CD8-positive, alpha-beta memory T cell (primary cell): ENCODE data around the gene GIPR. TPM values are rescaled to one million over a fixed set of nuclear protein-coding genes. Genes with fewer than 3 reads are reported as not detected.
A peak's percentile ranks its signal among the peaks of the same experiment; 100 is the strongest.

Experiments used
- CTCF ChIA-PET: fragments of 350-600 bp; sonication (Branson Sonifier 250); formaldehyde crosslinking; loops from one replicate; lab custom pipeline; 2021; ENCODE audit warnings: antibody characterized with exemption; lab: Charles Lee
- POLR2A ChIA-PET: fragments of 350-600 bp; sonication (Branson Sonifier 250); formaldehyde crosslinking; loops from one replicate; lab custom pipeline; 2021; ENCODE audit warnings: antibody characterized with exemption; lab: Charles Lee
- DNase-seq, 5 donors: peaks; one replicate each; pipeline versions ENCODE4 v3.0.0 to v3.0.0-alpha.2; 2020 to 2022; ENCODE audit warnings: mixed read lengths in 1 of 5
- H3K27ac ChIP-seq: one replicate; pipeline ENCODE4 v1.7.0; 2013; ENCODE audit warnings: low read depth, mild to moderate bottlenecking, low read length, moderate library complexity
- H3K27me3 ChIP-seq: 2 replicates; pipeline ENCODE4 v1.7.0; 2013; ENCODE audit warnings: low read length, mild to moderate bottlenecking; ENCODE audit not compliant: insufficient read depth, poor library complexity, severe bottlenecking
- H3K36me3 ChIP-seq: 2 replicates; pipeline ENCODE4 v1.7.0; 2013; ENCODE audit warnings: mild to moderate bottlenecking, low read length, moderate library complexity; ENCODE audit not compliant: insufficient read depth
- H3K4me1 ChIP-seq: 2 replicates; pipeline ENCODE4 v1.7.0; 2013; ENCODE audit warnings: mild to moderate bottlenecking, low read length, moderate library complexity; ENCODE audit not compliant: insufficient read depth
- H3K4me3 ChIP-seq: 2 replicates; pipeline ENCODE4 v1.7.0; 2013; ENCODE audit warnings: mild to moderate bottlenecking, low read length
- H3K9me3 ChIP-seq: 2 replicates; pipeline ENCODE4 v1.7.0; 2013; ENCODE audit warnings: mild to moderate bottlenecking, low read length
- H3K27ac Mint-ChIP-seq, 8 donors: one replicate each; pipeline ENCODE4 v1.8.0; 2020 to 2021; ENCODE audit warnings: mixed read lengths in 8 of 8, mild to moderate bottlenecking in 6 of 8, inconsistent platforms in 3 of 8, moderate library complexity in 3 of 8
- H3K27me3 Mint-ChIP-seq, 2 donors: one replicate each; pipeline ENCODE4 v1.8.0; 2020 to 2021; ENCODE audit warnings: mixed read lengths in 2 of 2, mild to moderate bottlenecking in 1 of 2, moderate library complexity in 1 of 2
- H3K36me3 Mint-ChIP-seq, 3 donors: one replicate each; pipeline ENCODE4 v1.8.0; 2020 to 2021; ENCODE audit warnings: mixed read lengths in 3 of 3, inconsistent platforms in 1 of 3, mild to moderate bottlenecking in 1 of 3
- H3K4me1 Mint-ChIP-seq, 3 donors: one replicate each; pipeline ENCODE4 v1.8.0; 2020 to 2021; ENCODE audit warnings: mixed read lengths in 3 of 3, inconsistent platforms in 1 of 3, mild to moderate bottlenecking in 1 of 3
- H3K4me3 Mint-ChIP-seq, 7 donors: one replicate each; pipeline ENCODE4 v1.8.0; 2020 to 2021; ENCODE audit warnings: mixed read lengths in 7 of 7, mild to moderate bottlenecking in 6 of 7, moderate library complexity in 4 of 7, inconsistent platforms in 2 of 7
- H3K9me3 Mint-ChIP-seq, 5 donors: one replicate each; pipeline ENCODE4 v1.8.0; 2020 to 2022; ENCODE audit warnings: mixed read lengths in 5 of 5, mild to moderate bottlenecking in 3 of 5, moderate library complexity in 2 of 5, inconsistent platforms in 1 of 5
- polyA plus RNA-seq: library from polyadenylated mRNA; unstranded; fragments of 300-500 nt; fragmentation: Illumina TruSeq; gene quantifications from one replicate; pipeline ENCODE4 v1.2.3, GENCODE V29; 2021
- total RNA-seq, 2 experiments: library from RNA; stranded (reverse); gene quantifications; one replicate each; pipeline ENCODE4 v1.2.3, GENCODE V29; 2021

Gene GIPR
- total and polyA plus RNA-seq, 3 experiments from 2014 or later, result 0.21 to 1.9 (median 1.7) TPM

DNA sequence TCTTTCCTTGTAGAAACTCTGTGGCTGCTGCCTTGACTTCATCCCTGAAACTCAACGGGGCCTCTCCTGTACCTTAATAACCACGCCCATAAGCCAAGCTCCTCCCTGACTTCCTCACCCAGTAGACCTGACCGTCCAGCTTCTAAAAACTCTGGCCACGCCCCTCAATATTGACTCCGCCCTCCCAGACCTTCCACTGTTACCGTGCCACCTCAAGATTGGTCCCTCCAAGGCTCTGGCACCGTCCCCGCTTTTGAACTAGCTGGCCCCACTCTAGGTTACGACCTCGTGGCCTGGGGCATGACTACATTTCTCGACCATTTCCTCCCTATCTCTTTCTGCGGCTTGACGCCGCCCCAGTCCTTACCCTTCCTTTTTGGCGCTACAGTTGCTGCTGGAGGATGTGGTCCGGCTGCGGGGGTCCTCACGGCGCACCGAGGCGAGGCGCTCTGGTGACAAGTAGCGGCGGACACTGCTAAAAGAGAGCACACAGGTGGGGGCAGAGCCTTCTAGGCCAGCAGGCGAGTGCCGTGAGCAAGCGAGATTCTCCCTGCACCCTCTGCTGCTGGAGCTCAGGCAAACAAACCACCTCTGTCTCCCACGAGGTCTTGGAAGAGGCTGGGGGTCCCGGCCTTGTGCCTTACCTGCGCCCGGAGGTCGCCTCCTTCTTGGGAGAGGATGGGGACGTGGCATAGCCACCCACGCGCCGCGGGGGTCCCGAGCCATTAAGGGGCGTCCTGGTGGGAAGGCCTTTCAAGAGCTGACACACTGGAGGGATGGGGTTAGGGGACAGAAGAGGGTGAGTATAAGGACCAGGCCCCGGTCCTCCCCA is 26.5 kb upstream of the GIPR start:
- peak; percentile 23 to 73 (median 56) for DNase-seq
- peaks cover 38 to 62% (median 44%) of the 10 kb centered on the region in 3 donors for H3K4me1 Mint-ChIP-seq
- Histone ChIP-seq H3K36me3 (no peaks in the 10 kb centered on the region), H3K4me1 (peaks cover 51% of the 10 kb centered on the region), H3K27me3 (no peaks in the 10 kb centered on the region), H3K27ac (peak overlapping the region; percentile 84), H3K9me3 (no peaks in the 10 kb centered on the region), H3K4me3 (peak overlapping the region; percentile 79)
- ChIA-PET POLR2A (interaction anchor here (0.5 to 1.7 kb wide), 10 partner anchors 10 to 217 kb away, joined by 3 to 10 read pairs (median 4); partner anchors contain the start of gene OPA3), CTCF (interaction anchor here (0.8 to 5.4 kb wide), 35 partner anchors 8 to 222 kb away, joined by 3 to 78 read pairs (median 5); partner anchors contain the start of genes FOSB, GIPR, GPR4 and OPA3)
- peaks cover 0 to 2% of the 10 kb centered on the region in 2 donors for H3K27me3 Mint-ChIP-seq
- H3K36me3 Mint-ChIP-seq, result peaks cover 0 to 6% (median 0%) of the 10 kb centered on the region in 3 donors
- H3K27ac Mint-ChIP-seq, result peak overlapping the region; percentile 91 to 98 (median 92)
- peak overlapping the region; percentile 80 to 95 (median 88) for H3K4me3 Mint-ChIP-seq
- H3K9me3 Mint-ChIP-seq, result no peaks in the 10 kb centered on the region

DNA sequence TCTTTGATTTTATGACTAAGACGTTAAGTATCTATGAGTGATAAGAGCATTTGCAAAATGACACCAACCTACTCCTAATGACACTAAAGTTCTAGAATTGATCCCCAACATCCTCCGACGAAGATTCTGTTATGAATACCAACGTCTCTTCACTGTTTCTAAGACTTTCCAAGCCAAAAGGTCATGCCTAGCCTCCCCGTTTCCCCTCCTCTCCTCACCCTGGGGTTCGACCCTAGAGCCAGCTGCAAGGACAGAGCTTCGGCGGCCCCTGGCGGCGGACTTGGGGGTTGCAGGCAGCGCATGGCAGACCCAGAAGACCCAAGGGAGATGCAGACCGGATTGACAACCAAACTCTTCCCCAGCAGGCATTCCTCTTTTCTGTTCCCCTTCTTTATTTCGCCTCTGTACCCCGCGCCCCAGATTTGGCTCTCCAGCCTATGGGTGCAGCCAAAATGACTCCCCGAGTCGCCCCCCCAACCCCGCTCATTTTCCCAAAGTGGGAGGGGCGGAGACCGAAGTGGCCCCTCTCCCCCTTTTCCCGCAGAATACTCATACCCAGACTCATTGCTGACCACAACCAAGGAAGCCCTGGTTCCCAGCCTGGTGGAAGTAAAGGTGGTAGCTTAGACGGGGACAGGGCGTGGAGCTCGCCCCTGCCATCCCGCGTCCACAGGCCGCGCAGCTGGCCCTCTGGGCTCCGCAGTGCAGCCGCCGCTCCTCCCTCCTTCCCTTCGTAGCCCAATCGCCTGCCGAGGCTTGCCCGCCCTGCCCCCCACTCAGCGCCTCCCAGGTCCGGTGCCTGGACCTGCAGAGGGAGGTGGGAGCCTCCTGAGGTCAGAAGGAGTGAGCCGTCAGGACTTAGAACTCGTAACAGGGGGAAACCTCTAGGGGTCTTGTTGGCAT is 24.7 kb upstream of the GIPR start:
- ChIA-PET POLR2A (interaction anchor here (1.0 to 1.7 kb wide), 5 partner anchors 49 to 204 kb away, joined by 3 to 10 read pairs (median 4); partner anchors contain the start of genes OPA3, QPCTL and SNRPD2), CTCF (interaction anchor here (0.7 to 5.4 kb wide), 27 partner anchors 9 to 215 kb away, joined by 3 to 78 read pairs (median 5); partner anchors contain the start of genes GPR4, PPM1N, QPCTL and RTN2)
- peak; percentile 77 to 90 (median 82) for DNase-seq
- no peaks in the 10 kb centered on the region for H3K9me3 Mint-ChIP-seq
- H3K36me3 Mint-ChIP-seq, result peaks cover 0 to 4% (median 0%) of the 10 kb centered on the region in 3 donors
- peak overlapping the region; percentile 67 to 89 (median 80) for H3K4me3 Mint-ChIP-seq
- peaks cover 39 to 59% (median 41%) of the 10 kb centered on the region in 3 donors for H3K4me1 Mint-ChIP-seq
- H3K27me3 ChIP-seq, result no peaks in the 10 kb centered on the region
- H3K27ac Mint-ChIP-seq, result peak overlapping the region; percentile 83 to 98 (median 93)
- no peaks in the 10 kb centered on the region for H3K36me3 ChIP-seq
- peak overlapping the region; percentile 84 for H3K27ac ChIP-seq
- peaks cover 47% of the 10 kb centered on the region for H3K4me1 ChIP-seq
- peaks cover 0 to 2% of the 10 kb centered on the region in 2 donors for H3K27me3 Mint-ChIP-seq
- no peaks in the 10 kb centered on the region for H3K9me3 ChIP-seq
- H3K4me3 ChIP-seq, result no peak overlapping the region

DNA sequence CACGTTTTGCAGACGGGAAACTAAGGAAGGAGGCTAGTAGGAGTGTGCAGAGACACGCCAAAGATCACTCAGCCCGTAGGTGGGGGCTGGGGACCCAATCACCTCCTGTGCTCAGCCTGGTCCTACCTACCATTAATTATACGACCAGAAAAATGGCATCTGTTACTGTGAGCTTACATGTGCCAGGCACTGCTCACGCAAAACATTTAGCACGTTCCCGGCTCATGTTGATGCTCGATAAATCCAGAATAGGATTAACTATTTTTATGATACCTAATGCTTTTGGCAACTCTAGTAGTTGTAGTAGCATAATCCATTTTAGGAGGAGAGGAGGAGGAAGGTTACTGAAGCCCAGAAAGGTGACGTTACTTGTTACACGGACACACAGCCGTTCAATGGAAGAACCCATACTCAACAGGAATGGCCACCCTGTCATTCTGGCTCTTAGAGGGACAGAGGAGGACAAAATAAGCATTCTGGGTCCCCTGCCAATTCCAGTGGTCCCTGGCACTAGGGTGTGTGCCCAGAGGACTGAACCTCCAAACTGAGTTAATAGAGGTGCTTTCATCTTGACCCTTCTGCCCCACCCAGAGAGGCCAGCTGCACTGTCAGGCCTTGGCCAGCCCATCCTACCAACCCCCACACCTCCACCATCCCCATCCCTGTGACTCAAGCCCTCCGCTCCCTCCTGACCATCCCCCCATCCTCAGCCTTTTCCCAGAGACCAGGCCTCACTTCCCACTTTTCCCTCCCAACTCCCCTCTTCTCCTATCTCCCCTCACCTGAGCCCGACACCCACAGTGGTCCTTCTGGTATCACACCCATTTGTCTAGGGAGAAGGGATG is 23.9 kb upstream of the GIPR start:
- CTCF ChIA-PET, result interaction anchor here (1.0 to 5.4 kb wide), 13 partner anchors 8 to 205 kb away, joined by 3 to 78 read pairs (median 9); partner anchors contain the start of genes GPR4, PPM1N and RTN2
- peaks cover 42% of the 10 kb centered on the region for H3K4me1 ChIP-seq
- Mint-ChIP-seq H3K9me3 (no peaks in the 10 kb centered on the region), H3K4me3 (peak overlapping the region in 2 of 7 donors; percentile 28 to 77), H3K27me3 (peaks cover 0 to 2% of the 10 kb centered on the region in 2 donors), H3K36me3 (no peaks in the 10 kb centered on the region), H3K4me1 (peaks cover 32 to 52% (median 34%) of the 10 kb centered on the region in 3 donors), H3K27ac (peak overlapping the region in 5 of 8 donors; percentile 47 to 95 (median 75))
- H3K4me3 ChIP-seq, result no peak overlapping the region
- no peak for DNase-seq
- no peaks in the 10 kb centered on the region for H3K9me3 ChIP-seq
- no peaks in the 10 kb centered on the region for H3K27me3 ChIP-seq
- H3K27ac ChIP-seq, result no peak overlapping the region
- no peaks in the 10 kb centered on the region for H3K36me3 ChIP-seq
- POLR2A ChIA-PET, result no interaction called here

DNA sequence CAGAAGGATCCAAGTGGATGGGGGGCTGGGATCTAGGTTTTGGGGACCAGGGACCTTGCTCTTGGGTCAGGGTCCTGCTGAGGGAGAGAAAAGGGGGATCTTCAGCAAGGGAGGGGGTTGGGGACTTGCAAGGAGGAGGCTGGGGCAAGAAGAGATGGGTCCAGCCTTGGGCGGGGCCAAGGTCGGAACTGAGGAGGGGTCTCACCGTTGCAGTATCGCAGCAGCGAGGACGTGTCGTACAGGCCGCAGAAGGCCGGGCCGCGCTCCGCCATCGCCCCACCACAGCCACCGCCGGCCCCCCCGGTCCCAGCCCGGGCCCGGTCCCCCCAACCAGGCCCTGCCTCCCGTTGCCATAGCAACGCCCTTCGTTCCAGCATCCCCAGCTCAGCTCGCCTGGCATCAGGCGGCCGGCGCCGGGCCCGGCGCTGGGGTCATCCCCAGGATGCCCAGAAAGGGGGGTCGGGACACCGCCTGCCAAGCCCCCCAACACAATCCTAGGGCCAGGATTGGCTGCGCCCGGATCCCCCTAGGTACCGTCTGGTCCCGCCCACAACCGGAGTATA is 22.9 kb upstream of the GIPR start:
- peak overlapping the region in 7 of 8 donors; percentile 3 to 89 (median 76) for H3K27ac Mint-ChIP-seq
- H3K4me3 Mint-ChIP-seq, result peak overlapping the region; percentile 83 to 93 (median 88)
- H3K36me3 ChIP-seq, result no peaks in the 10 kb centered on the region
- no peaks in the 10 kb centered on the region for H3K27me3 ChIP-seq
- no peaks in the 10 kb centered on the region for H3K9me3 ChIP-seq
- peak overlapping the region; percentile 75 for H3K4me3 ChIP-seq
- ChIA-PET POLR2A (interaction anchor here (1.0 kb wide), 1 partner anchor 23 kb away, joined by 4 read pairs; the partner anchor contains the start of gene GIPR), CTCF (interaction anchor here (1.0 to 2.9 kb wide), 6 partner anchors 12 to 206 kb away, joined by 3 to 13 read pairs (median 6); no protein-coding TSS in a partner anchor)
- peaks cover under 1 to 2% of the 10 kb centered on the region in 2 donors for H3K27me3 Mint-ChIP-seq
- H3K9me3 Mint-ChIP-seq, result no peaks in the 10 kb centered on the region
- no peak overlapping the region for H3K27ac ChIP-seq
- H3K4me1 ChIP-seq, result peaks cover 32% of the 10 kb centered on the region
- no peak for DNase-seq
- no peaks in the 10 kb centered on the region for H3K36me3 Mint-ChIP-seq
- peaks cover 32 to 47% (median 32%) of the 10 kb centered on the region in 3 donors for H3K4me1 Mint-ChIP-seq

DNA sequence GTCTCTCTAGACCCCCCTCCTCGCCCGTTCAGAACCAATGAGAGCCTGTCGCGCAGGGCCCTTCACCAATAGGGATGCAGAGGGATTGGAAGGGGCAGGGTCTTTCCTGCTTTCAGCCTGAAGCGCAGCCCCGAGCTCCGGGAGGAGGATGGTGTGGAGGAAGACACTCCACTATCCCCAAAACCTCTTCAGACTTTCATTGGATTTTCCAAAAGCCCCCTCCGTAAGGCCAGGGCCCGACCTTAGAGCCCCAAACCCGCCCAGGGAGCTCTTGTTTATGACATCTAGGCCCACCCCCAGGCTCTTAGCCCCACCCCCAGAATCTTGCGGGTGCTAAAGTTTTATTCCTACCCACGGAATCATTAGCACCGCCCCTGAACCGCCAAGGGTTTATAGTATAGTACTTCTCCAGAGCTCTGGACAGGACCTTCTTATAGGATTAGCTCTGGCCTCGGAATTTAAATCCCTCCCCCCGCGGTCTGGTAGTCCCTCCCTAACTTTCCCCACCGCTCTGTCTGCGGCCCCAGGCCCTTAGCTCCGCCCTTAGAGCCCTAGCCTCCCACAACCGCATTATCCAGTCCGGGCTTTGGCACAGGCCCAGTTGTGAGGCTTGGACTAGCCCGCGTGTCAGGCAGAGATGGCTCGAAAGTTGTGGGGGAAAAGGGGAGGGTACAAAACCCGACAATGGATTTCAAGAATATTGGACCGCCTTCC is 22.2 kb upstream of the GIPR start:
- peak overlapping the region; percentile 83 to 93 (median 88) for H3K4me3 Mint-ChIP-seq
- no peaks in the 10 kb centered on the region for H3K27me3 ChIP-seq
- POLR2A ChIA-PET, result interaction anchor here (0.5 to 1.0 kb wide), 3 partner anchors 22 to 1469 kb away, joined by 3 to 4 read pairs (median 4); partner anchors contain the start of gene GIPR
- no peaks in the 10 kb centered on the region for H3K36me3 Mint-ChIP-seq
- peaks cover 29 to 45% (median 31%) of the 10 kb centered on the region in 3 donors for H3K4me1 Mint-ChIP-seq
- CTCF ChIA-PET, result interaction anchor here (1.0 to 2.9 kb wide), 6 partner anchors 11 to 206 kb away, joined by 3 to 13 read pairs (median 6); no protein-coding TSS in a partner anchor
- peaks cover 2 to 3% of the 10 kb centered on the region in 2 donors for H3K27me3 Mint-ChIP-seq
- peak overlapping the region; percentile 75 for H3K4me3 ChIP-seq
- H3K9me3 ChIP-seq, result no peaks in the 10 kb centered on the region
- H3K9me3 Mint-ChIP-seq, result no peaks in the 10 kb centered on the region
- no peaks in the 10 kb centered on the region for H3K36me3 ChIP-seq
- H3K27ac Mint-ChIP-seq, result peak overlapping the region in 7 of 8 donors; percentile 10 to 90 (median 85)
- peak overlapping the region; percentile 52 for H3K27ac ChIP-seq
- peaks cover 27% of the 10 kb centered on the region for H3K4me1 ChIP-seq
- peak; percentile 67 to 84 (median 70) for DNase-seq

DNA sequence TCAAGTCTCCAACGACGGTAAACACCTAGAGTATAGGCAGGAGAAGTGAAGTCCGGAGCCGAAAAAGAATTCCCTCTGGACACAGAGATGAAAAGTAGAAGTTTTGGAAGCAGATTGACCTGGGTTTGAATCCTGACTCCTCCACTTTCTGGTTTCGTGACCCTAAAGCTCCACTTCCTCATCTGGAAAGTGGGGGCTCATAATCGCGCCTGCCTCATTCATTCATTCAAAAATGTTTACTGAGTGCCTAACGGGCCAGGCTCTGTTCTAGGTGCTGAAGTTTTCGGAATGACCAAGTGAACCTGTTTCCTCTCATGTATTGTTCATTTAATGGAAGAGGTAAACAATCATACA is 21.7 kb upstream of the GIPR start:
- Histone ChIP-seq H3K27ac (peak overlapping the region; percentile 52), H3K4me1 (peaks cover 22% of the 10 kb centered on the region), H3K9me3 (no peaks in the 10 kb centered on the region), H3K4me3 (peak overlapping the region; percentile 75), H3K36me3 (no peaks in the 10 kb centered on the region), H3K27me3 (no peaks in the 10 kb centered on the region)
- DNase-seq, result no peak
- peak overlapping the region; percentile 83 to 93 (median 88) for H3K4me3 Mint-ChIP-seq
- no peaks in the 10 kb centered on the region for H3K36me3 Mint-ChIP-seq
- peaks cover 2 to 3% of the 10 kb centered on the region in 2 donors for H3K27me3 Mint-ChIP-seq
- H3K4me1 Mint-ChIP-seq, result peaks cover 24 to 39% (median 25%) of the 10 kb centered on the region in 3 donors
- no peaks in the 10 kb centered on the region for H3K9me3 Mint-ChIP-seq
- ChIA-PET CTCF (interaction anchor here (1.0 to 2.9 kb wide), 7 partner anchors 11 to 207 kb away, joined by 3 to 13 read pairs (median 6); no protein-coding TSS in a partner anchor), POLR2A (interaction anchor here (0.5 to 1.0 kb wide), 3 partner anchors 22 to 1468 kb away, joined by 3 to 4 read pairs (median 4); partner anchors contain the start of gene GIPR)
- H3K27ac Mint-ChIP-seq, result peak overlapping the region in 7 of 8 donors; percentile 6 to 90 (median 78)
